ENCODE results near the gene HOMER2. TPM values are rescaled to one million over a fixed set of nuclear protein-coding genes. Genes with fewer than 3 reads are reported as not detected.
A peak's percentile ranks its signal among the peaks of the same experiment; 100 is the strongest.
"Not testable (repeated sequence)": the region's sequence is repeated elsewhere in the genome, so short reads cannot be mapped to it uniquely, and the experiment has no call there.

HOMER2 gene
- 32.2 and 49.4 TPM in 2 replicates for total RNA-seq (2022)
- Bru-seq, nascent RNA: percentile 61 among the genes with signal in this experiment
- BruChase-seq, experiment 1, labeled RNA remaining after a 6-hour chase: percentile 64 among the genes with signal in this experiment
- BruChase-seq, experiment 2, labeled RNA remaining after a 2-hour chase: percentile 56 among the genes with signal in this experiment
- long read RNA-seq, transcript HOMER2-202 (9 exons, 1,950 nt): major isoform, 25 of 32 reads
- long read RNA-seq, partial matches to known transcripts: 0 of 32 reads
- long read RNA-seq, other reads (novel, unspliced or antisense): 5 of 32 reads

- peaks cover 8% of the 10 kb centered on the region for H3K36me3 Mint-ChIP-seq (ENCODE audit: insufficient read depth, unreplicated experiment)
- peak within 1 kb of the TSS; percentile 15 for H3K27ac Mint-ChIP-seq (ENCODE audit: unreplicated experiment)
- no peak for TF ChIP-seq CTCF (IDR thresholded peaks at IDR 0.05; ENCODE audit: unreplicated experiment)
- intact Hi-C loops (cut with micrococcal nuclease; ENCODE audit: unreplicated experiment): no loop called here
- H3K4me3 Mint-ChIP-seq (ENCODE audit: low read depth, unreplicated experiment): peak within 1 kb of the TSS; percentile 45
- no peaks in the 10 kb centered on the region for H3K9me3 Mint-ChIP-seq (ENCODE audit: low read depth, unreplicated experiment)
- peaks cover under 1% of the 10 kb centered on the region for H3K4me1 Mint-ChIP-seq (ENCODE audit: low read depth, unreplicated experiment)
- peak; percentile 68 for DNase-seq
- no peaks in the 10 kb centered on the region for H3K27me3 Mint-ChIP-seq (ENCODE audit: unreplicated experiment)
- no TSS peak for BruUV-seq (replicated peaks)
- CTCF ChIA-PET: interaction anchor here (0.6 to 0.7 kb wide), 2 partner anchors 13 to 395 kb away, joined by 3 read pairs; no protein-coding TSS in a partner anchor
Observed at GRCh38 chr15:82952158-82953081, at the start of gene HOMER2. Gene HOMER2, minus strand, starts transcription at chr15:82952720. Its CDS starts 185 bp downstream, at chr15:82952535.

DNA sequence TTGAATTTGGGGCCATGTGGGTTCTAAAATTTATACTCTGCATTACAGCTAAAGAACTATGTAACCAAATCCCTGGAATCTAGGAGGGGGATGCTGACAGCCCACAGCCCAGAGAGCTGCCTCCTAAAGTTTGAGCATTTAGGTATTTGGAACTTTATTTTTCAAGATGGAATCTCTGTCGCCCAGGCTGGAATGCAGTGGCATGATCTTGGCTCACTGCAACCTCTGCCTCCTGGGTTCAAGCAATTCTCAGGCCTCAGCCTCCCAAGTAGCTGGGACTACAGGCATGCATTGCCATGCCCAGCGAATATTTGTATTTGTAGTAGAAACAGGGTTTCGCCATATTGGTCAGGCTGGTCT, 48.1 kb upstream of the HOMER2 start:
- CTCF ChIA-PET: interaction anchor here (0.8 to 1.5 kb wide), 4 partner anchors 151 to 470 kb away, joined by 3 to 9 read pairs (median 6); no protein-coding TSS in a partner anchor
- not testable (repeated sequence) for H3K4me1 Mint-ChIP-seq (ENCODE audit: low read depth, unreplicated experiment); H3K27me3 Mint-ChIP-seq (ENCODE audit: unreplicated experiment); DNase-seq; H3K9me3 Mint-ChIP-seq (ENCODE audit: low read depth, unreplicated experiment); BruUV-seq (replicated peaks)
- intact Hi-C loops (cut with micrococcal nuclease; ENCODE audit: unreplicated experiment): loop anchor here (1.0 to 5.0 kb wide), 4 partner anchors 151 to 470 kb away; partner anchors contain the start of gene RPS17
- Mint-ChIP-seq H3K4me3 (ENCODE audit: low read depth, unreplicated experiment) (peak overlapping the region; percentile 72), H3K36me3 (ENCODE audit: insufficient read depth, unreplicated experiment) (peaks cover 28% of the 10 kb centered on the region), H3K27ac (ENCODE audit: unreplicated experiment) (peak overlapping the region; percentile 84)

DNA sequence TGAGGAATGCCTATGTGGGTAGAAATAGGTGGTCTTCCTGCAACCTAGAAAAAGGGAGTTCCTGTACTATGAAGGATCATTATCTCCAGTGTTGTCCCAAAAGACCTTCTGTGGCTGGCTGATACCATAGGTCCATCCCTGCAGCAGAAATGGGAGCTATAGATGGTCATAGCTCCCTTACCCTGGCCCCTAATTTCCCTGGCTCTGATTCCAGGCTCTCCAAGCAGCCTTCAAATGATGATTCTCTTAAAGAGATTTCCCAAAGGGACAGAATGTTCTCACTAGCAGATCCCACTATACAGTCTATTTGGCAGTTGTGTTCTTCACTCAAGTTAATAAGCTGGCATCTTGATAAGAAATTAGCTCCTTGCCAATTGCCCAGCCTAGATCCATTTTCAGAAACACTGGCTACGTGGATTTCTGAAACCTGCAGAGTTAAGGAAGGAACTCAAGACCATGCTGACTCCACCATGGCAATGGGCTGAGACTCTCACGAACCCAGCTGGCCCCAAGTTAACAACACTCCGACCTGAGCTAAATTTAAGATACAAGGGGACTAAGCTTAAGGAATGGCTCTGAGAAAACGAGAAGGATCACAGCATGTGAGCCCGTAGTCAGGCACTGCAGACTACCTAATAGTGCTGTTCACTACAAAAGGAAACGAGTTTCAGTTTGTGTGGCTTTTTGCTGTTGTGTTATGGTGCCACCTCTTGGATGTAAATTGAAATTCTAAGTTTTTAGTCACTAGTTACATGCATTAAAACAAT, 47.6 kb upstream of the HOMER2 start:
- no peaks in the 10 kb centered on the region for H3K9me3 Mint-ChIP-seq (ENCODE audit: low read depth, unreplicated experiment)
- H3K4me3 Mint-ChIP-seq (ENCODE audit: low read depth, unreplicated experiment): peak overlapping the region; percentile 72
- no TSS peak for BruUV-seq (replicated peaks)
- intact Hi-C loops (cut with micrococcal nuclease; ENCODE audit: unreplicated experiment): loop anchor here (1.0 to 5.0 kb wide), 4 partner anchors 151 to 469 kb away; partner anchors contain the start of gene RPS17
- DNase-seq: peak; percentile 39
- CTCF ChIA-PET: interaction anchor here (0.7 to 1.5 kb wide), 5 partner anchors 8 to 469 kb away, joined by 3 to 9 read pairs (median 5); no protein-coding TSS in a partner anchor
- H3K27me3 Mint-ChIP-seq (ENCODE audit: unreplicated experiment): no peaks in the 10 kb centered on the region
- peak; percentile 32 for TF ChIP-seq CTCF (IDR thresholded peaks at IDR 0.05; ENCODE audit: unreplicated experiment)
- H3K4me1 Mint-ChIP-seq (ENCODE audit: low read depth, unreplicated experiment): peaks cover 8% of the 10 kb centered on the region
- peak overlapping the region; percentile 84 for H3K27ac Mint-ChIP-seq (ENCODE audit: unreplicated experiment)
- H3K36me3 Mint-ChIP-seq (ENCODE audit: insufficient read depth, unreplicated experiment): peaks cover 23% of the 10 kb centered on the region

DNA sequence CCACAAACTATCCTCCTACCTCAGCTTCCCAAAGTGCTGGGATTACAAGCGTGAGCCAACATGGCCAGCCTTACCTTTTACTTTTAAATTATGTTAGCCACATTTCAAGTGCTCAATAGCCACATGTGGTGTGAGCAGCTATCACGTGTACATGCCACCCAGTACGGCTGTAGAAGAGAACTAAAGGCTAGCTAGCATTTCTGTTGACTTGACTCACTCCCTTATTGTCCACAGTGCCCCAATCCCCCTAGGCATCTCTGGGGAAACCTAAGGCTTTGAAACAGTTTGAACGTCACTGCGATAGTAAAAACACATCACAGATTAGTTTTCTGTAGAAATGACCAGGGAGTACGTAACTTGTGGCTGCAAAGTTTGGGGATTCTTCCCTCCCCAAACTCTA, 46.9 kb upstream of the HOMER2 start:
- Mint-ChIP-seq H3K9me3 (ENCODE audit: low read depth, unreplicated experiment) (no peaks in the 10 kb centered on the region), H3K36me3 (ENCODE audit: insufficient read depth, unreplicated experiment) (peaks cover 18% of the 10 kb centered on the region), H3K4me3 (ENCODE audit: low read depth, unreplicated experiment) (no peak overlapping the region), H3K27ac (ENCODE audit: unreplicated experiment) (no peak overlapping the region), H3K27me3 (ENCODE audit: unreplicated experiment) (no peaks in the 10 kb centered on the region), H3K4me1 (ENCODE audit: low read depth, unreplicated experiment) (peaks cover 8% of the 10 kb centered on the region)
- no TSS peak for BruUV-seq (replicated peaks)
- DNase-seq: no peak
- CTCF ChIA-PET: interaction anchor here (0.6 to 1.5 kb wide), 5 partner anchors 9 to 718 kb away, joined by 3 to 9 read pairs (median 5); no protein-coding TSS in a partner anchor
- intact Hi-C loops (cut with micrococcal nuclease; ENCODE audit: unreplicated experiment): no loop called here
- no peak for TF ChIP-seq CTCF (IDR thresholded peaks at IDR 0.05; ENCODE audit: unreplicated experiment)

All from Calu3 (cell line).